MV-4-11 (cell line): ENCODE data around the gene S100G.
"Not testable (repeated sequence)": the region's sequence is repeated elsewhere in the genome, so short reads cannot be mapped to it uniquely, and the experiment has no call there.

Source experiments
- DNase-seq: peaks from one replicate; lab custom pipeline; 2025; lab: John Stamatoyannopoulos, UW

Gene S100G, protein sequence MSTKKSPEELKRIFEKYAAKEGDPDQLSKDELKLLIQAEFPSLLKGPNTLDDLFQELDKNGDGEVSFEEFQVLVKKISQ

DNA sequence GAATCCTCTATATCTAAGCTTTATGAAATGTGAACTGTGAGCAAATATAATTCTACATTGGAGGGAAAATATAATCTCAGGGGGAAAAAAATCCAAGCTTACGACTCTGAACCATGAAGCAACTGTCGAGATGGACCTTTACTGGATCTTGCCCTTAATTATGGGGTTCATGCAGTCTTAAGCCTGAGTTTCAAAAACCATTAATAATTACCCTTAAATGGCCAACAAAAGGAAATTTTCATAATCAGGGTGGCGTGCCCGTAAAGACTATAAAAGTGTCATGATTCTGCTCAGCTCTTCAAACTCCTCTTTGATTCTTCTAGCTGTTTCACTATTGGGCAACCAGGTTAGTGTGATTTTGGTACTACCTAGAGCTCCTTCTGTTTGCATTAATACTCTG lies at the start of gene S100G:
S100G (plus strand) TSS at position 301 of the 400 bp plus-strand sequence. CDS start 849 bp downstream, outside the sequence.
- DNase-seq = no peak

DNA sequence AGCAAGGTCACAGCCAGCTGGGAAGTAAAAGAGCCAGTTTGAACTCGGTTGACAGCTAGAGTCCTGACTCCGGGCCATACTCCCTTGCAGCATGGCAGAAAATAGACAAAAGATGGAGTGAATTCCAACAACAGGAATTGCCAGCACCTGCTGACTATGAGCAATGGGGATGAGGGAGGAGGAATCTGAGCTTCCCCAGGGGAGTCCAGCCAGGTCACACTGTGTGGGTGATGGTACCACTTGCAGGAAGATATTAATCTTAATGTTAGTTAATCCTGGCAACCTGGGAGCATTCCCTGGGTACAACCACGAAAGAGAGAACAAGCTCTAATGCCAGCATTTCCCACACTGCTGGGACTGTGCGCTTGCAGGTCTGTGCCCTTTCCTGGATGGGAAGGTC lies 48.1 kb upstream of the S100G start:
- no peak for DNase-seq

DNA sequence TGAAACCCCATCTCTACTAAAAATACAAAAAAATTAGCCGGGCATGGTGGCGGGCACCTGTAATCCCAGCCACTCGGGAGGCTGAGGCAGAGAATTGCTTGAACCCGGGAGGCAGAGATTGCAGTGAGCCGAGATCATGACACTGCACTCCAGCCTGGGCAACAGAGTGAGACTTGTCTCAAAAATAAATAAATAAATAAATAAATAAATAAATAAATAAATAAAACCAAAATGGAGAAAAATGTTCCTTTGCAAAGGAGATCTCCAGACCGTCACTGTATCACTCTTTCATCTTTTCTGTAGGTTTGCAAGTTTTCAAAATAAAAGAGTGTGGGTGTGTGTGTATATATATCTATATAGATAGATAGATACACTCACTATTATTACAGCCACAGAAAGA lies 46.7 kb upstream of the S100G start:
- not testable (repeated sequence) for DNase-seq

DNA sequence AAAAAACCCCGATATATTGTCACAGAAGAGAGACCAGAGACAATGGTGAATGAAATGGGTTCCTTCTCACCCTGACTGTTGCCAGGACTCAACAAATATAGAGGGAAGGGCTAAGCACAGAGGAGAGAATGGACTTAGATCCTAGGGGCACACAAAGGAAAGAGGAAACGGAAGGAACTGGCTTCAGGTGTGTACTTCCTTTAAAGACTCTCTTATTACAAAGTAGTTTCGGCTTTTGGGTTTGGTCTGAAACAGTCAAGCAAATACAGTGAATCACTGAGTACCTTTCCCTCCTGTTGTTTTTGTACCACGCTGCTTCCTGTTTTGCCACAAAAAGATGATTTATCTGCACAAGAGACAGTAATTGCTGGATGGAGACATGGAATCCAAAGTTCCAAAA lies 46.1 kb upstream of the S100G start:
- DNase-seq = no peak

DNA sequence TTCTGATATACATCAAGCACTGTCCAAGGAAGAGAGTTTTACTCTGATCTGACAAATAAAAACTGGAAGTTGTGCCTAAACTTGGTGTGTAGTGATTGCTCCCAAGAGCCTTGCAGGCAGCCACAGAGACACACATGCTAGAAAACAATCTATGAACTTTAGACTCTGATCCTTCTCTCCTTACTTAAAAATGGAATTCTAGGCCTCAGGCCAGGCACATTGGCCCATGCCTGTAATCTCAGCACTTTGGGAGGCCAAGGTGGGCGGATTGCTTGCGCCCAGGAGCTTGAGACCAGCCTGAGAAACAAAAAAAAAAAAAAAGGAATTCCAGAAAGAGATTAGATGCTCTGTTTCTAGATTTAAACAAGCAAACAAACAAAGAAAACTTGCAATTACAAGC lies 45.6 kb upstream of the S100G start:
- DNase-seq = no peak

DNA sequence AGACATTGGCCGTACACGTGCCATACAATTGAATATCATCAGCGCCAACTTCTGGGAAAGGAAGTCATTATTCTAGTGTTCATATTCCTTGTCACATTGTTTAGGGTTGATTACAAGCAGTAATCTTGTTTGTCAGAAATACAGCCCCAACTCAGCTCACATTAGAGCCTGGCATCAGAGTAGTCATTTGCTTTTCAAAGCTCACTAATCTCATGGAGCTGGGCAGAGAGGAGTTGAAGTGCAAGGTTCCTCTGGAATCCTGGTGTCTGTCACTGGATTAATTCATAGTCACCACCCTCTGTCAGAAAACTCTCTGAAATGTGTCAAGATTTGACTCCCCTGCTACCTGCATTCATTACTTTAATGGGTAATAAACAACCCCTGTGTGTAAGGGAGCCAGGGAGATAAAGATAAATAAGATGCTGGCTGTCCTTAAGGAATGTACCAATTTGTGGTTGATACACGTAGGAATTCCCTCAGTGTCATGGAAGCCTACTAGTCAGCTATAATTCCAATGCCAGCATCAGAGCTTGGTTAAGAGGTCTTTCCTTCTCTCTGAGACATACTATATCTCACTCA lies 43.7 kb upstream of the S100G start:
- DNase-seq = no peak

DNA sequence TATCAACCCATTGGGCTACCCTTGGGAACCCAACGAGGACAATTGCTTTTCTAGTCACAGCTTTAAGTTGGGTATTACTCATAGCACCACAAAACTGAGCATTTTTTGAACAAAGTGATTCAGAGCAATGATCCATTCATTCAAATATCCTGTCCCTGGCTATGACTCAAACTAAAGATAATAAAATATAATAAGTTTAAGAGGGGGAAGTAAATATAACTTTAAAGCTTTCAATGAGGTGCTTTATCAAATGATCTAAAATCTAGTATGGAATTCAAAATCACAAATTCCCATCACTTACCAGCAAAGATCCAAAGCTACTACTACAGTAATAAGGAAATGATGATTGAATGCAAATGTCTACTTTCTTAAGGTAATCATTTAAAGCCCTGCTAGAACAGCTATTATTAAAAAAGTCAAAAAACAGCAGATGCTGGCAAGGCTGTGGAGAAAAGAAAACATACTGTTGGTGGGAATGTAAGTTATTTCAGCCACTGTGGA lies 39.8 kb upstream of the S100G start:
- no peak for DNase-seq

DNA sequence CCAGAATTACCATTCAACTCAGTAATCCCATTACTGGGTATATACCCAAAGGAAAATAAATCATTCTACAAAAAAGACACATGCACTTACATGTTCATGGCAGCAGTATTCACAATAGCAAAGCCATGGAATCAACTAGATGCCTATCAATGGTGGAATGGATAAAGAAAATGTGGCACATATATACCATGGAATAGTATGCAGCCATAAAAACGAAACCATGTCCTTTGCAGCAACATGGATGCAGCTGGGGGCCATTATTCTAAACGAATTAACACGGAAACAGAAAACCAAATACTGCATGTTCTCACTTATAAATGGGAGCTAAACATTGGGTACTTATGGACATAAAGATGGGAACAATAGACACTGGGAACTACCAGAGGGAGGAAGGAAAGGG lies 39.3 kb upstream of the S100G start:
- not testable (repeated sequence) for DNase-seq

DNA sequence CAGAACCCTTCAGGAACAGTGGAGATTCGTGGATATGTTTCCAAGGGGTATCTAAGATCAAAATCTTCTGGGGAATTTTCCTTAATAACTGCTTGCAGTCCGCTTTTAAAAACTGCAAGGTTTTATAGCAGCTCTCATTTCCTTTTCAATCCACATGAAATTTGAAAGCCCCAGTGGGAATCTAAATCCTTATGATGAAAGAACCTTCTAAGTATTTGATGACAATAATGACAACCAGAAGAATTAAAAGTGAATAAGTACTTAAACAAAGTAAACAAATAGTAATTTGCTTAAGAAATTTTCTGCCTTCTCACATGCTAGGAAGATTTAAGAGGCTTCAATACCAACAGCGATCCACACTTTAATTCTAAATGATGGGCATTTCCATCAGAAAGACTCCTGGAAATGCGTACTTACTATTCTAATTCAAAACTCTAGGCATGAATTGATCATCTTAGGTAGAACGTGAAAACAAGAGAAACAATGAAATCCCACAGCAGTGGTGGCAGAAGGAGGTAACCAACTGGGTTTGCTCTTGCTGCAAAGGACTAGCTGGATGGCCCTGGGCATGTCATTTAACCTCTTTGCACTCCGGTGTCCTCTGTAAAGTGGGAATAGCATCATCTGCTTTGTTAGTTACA lies 37.6 kb upstream of the S100G start:
- no peak for DNase-seq

DNA sequence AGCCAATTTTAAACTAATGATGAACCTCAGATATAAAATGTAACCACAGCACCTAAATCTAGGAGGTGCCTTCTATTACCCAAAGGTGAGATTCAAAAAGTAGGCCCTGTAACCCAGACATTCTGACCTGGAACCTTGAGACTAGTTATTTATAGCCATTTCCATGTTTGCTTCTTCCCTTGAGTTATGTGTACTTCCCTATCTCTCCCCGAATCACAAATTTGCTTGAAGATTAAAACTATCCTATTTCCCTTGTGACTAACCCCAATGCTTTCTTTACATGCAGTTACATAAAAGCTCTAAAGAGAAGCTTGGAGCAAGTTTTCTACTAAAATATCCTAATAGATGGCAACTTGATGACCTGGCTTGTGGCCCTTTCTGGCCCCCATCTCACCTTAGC lies 32.6 kb upstream of the S100G start:
- no peak for DNase-seq

DNA sequence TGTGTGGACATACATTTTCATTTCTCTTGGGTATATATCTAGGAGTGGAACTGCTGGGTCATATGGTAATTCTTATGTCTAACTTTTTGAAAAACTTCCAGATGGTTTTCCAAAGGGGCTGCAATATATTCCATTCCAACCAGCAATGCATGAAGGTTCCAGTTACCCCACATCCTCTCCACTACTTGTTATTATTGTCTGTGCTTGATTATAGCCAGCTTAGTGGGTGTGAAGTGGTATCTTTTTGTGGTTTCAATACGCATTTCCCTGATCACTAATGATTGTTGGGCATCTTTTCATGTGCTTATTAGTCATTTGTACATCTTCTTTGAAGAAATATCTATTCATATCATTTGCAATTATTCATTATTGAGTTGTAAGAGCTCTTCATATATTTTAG lies 31.5 kb upstream of the S100G start:
- no peak for DNase-seq

DNA sequence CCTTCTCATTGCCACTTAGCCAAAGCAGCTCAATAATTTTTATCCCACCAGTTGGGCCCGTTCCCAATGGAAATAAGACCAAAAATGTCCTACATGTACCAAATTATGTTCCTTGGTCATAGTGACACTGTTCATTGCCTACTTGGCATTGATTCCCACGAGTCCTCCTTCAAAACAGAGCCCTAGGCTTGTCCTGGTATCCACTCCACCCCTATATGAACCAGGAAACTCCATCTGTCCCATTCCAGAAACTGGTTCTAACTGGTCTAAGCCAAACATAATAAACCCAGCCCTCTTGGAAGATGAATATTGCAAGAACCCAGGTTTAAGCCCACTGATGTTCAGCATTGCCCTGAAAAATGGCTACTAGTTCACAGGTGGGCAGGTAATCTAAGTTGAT lies 30.9 kb upstream of the S100G start:
- no peak for DNase-seq

DNA sequence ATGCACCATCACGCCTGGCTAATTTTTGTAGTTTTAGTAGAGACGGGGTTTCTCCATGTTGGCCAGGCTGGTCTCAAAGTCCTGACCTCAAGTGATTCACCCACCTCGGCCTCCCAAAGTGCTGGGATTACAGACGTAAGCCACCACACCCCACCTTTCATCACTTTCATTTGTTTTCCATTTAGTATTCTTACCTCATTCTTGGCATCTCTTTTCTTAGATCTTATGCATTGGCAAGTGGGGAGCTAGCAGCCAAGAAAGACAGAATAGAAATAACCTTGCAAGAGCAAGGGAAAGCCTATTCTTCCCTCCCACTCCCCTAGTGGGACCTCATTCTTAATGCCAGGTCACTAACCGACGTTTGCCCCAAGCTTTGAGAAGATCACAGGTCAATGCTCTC lies 21.4 kb upstream of the S100G start:
- DNase-seq = not testable (repeated sequence)

DNA sequence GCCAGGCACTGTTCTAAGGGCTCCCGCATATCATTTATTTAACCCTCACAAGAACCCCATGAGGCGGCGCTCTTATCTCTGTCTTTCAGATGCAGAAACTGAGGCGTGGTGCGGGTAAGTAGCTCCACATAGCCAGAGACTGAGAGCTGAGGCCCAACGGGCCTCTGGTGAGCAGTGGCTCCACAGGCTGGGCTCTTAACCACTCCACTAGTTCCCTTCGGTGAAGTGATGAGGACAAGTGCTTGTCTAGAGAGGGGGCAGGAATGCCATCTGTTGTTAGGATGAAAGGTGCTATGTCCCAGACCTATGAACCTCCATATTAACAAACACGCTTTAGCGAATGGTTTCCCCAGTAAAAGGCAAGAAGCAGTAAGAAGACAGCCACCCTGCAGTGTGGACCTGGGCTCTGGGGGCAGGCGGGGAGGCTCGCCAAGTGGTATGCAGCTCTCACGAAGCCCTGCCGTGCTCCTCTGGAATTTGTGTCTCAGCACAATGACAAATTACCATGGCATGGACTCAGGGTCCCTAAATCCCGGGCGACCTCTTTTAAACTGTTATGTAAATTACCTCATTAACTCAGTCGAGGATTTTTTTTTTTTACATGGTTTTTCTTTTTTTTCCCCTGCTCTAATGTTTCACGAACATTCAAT lies 20.9 kb upstream of the S100G start:
- DNase-seq = no peak

DNA sequence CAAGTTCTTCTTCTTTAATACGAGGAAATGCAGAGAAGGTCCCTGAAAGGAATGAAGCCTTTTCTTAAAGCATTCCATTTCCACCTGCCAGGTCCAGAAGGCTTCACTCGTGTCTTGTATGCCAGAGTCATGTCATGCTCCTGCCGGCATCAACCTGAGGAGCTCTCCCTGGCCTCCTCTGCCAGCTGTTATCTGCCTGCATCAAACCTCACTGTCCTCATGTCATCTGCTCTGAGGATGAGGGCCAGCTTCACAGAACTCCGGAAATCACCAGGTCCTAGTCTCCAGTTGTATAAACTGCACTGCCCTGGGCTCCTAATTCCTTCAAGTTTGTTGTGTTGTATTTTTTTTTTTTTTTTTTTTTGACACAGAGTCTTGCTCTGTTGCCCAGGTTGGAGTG lies 20.0 kb upstream of the S100G start:
- no peak for DNase-seq

DNA sequence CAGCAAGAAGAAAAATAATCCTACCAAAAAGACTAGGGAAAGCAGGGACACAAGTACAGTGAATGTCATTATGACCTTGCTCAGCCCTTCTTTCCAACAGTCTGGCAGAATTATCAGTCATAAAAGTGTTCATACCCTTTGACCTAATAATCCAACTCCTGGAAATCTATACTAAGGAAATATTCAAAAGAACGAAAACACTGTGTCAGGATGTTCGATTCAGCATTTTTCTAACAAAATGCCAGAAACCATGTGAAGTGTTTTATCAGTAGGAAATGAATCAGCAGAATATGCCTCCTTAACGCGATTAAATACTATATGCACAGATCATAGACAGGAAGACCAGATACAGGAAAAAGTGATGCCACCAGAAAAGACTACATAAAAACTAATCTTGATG lies 16.2 kb upstream of the S100G start:
- DNase-seq = no peak

DNA sequence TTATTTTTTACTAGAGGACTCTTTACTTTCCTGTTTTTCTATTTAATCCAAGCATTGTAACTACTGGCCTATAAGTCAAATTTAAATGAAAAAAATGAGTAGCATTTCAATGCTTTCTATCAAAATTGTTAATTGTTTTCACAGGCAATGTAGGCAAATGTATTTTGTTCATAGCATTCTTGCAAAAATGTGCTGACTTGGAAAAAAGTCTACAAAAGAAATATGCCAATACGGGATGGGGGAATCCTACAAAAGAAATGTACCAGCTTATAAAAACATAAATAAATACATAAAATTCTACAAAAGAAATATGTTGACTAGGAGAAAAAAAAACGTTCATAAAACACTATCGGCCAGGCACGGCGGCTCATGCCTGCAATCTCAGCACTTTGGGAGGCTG lies 14.9 kb upstream of the S100G start:
- DNase-seq = no peak

DNA sequence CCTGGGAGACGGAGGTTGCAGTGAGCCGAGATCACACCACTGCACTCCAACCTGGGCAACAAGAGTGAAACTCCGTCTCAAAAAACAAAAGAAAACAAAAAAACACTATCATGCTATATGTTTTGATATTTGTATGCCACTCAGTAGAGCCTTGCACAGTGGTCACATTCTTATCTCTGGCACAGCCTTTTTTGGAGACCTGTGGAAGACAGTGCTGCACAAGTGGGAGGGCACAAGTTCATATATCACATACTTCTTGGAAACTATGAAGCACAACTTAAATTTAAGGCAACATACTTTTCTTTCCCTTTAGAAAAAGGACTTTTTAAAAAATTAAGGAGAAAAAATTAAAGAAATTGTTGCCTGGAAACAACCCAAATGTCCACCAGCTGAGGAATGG lies 14.4 kb upstream of the S100G start:
- no peak for DNase-seq

DNA sequence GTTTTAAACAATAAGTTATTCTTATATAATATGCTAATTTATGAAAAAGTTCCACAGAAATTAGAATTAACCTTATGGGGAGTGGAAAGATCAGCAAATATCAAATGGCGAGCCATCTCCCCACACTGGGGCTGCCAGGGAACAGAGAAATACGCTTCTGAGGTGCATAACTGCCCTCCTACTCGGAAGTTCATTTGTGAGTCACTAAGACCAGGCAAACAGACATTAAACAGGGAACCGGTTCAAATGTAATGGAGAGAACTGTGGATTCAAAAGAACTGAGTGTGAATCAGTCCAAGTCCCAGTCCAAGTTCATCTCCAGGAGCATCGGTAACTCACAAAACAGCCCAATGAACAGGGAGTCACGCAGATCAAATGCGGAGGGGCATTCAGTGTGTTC lies 11.4 kb upstream of the S100G start:
- no peak for DNase-seq

DNA sequence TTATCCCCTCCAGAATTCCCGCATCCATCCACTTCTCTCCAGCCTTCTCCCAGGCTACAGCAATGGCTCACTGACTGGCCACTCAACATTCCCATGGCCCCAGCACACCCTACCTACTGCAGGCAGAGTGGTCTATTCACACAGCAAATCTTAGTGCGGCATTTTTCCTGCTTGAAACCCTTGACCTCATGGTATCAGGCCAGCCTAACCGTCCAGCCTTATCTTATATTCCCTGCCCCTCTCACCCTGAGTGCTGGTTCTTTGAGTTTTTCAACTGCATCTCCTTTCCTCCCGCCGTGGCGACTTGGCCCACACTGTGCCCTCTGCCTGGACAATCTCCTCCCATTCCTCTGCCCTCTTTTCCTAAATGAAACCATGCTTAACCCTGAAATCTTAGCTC lies 10.0 kb upstream of the S100G start:
- no peak for DNase-seq

DNA sequence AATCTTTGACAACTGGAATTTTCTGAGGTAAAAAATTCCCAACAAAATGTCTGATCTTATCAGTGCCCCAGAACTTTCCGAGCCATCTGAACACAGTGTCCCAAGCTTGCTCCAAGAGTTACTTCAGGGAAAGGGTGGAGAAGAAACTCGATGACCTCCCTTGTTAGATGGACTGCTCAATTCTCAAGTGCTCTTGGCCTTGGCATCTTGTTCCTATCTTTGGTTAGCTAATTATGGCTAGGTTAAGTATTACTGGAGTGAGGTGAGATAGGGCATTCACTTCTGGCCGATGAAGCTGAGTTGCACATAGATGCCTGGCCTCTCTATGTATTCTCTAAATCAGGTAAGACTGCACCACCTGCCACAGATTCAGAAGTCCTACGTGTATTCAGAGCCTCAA lies 9.1 kb upstream of the S100G start:
- no peak for DNase-seq

DNA sequence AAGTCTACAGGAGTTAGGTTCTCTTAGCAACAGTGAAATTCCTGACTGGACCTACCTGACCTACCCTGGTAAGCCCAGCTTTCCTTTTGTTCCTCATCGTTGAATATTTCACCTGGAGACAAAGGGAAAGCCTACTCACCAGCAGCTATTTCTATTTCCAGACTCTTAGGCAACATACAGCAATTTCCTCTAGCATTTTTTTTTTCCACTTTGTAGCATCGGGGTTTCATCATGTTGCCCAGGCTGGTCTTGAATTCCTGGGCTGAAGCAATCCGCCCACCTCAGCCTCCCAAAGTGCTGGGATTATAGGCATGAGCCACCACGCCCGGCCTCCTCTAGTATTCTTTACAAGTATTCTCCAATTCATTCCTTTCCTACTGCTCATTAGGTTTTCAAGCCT lies 6.8 kb upstream of the S100G start:
- DNase-seq = no peak

DNA sequence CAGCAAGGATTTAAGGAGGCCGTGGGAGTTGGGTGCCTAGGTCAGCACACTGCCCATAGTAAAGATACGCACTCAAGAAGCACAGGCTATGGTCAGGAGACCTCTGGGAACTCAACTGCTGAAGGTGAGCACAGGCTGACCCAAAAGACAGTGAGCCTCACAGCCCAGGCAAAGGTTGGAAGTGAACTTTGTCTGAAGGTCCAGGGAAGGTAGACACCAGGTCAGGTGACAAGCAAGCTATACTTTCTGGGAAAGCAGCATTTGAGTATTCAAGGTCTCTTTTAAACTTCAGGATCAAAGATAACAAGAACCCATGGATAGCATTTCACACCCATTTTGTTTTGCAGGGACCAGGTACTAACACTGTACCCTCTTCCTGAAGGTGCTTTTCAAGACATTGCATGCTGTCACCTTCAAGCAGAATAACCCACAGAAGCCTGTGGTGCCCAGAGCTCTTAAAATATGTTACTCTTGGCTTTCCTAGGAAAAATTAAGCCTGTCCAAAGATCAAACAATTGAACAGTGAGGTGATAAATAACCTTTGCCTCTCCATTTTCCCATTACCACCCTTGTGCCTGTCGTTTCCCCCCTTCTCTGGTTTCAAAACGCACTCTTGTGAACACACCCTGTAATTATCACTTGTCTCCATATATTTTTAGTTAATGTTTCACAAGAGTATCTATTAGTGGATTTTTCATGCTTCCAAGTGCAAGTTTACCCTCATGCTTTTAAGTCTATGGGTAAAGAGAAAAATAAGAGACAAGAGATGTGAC lies 3.4 kb upstream of the S100G start:
- DNase-seq = no peak
